Left lung (tissue), 10 donors: ENCODE results near the gene HS3ST2. TPM values are rescaled to one million over a fixed set of nuclear protein-coding genes. Genes with fewer than 3 reads are reported as not detected.
A peak's percentile ranks its signal among the peaks of the same experiment; 100 is the strongest.
"Not testable (repeated sequence)": the region's sequence is repeated elsewhere in the genome, so short reads cannot be mapped to it uniquely, and the experiment has no call there.

Experiments
- ATAC-seq: fragments of 200-7000 bp; cut with Tn5 transposase; one replicate; pipeline ENCODE4 v1.9.1; 2020; ENCODE audit warnings: moderate library complexity
- DNase-seq, 4 donors: peaks; one replicate each; pipeline ENCODE4 v3.0.0-alpha.2; 2013 to 2020
- H3K27ac ChIP-seq, 2 donors: fragments of 200-600 bp; sonication (generic) in 1 of 2; one replicate each; pipeline versions ENCODE4 v1.5.0 to v1.8.0; 2020 to 2021
- H3K27me3 ChIP-seq, 2 donors: fragments of 200-600 bp; sonication (generic) in 1 of 2; one replicate each; pipeline versions ENCODE4 v1.5.0 to v1.8.0; 2020 to 2021
- H3K36me3 ChIP-seq, 2 donors: fragments of 200-600 bp; sonication (generic) in 1 of 2; one replicate each; pipeline versions ENCODE4 v1.5.0 to v1.8.0; 2020 to 2021
- H3K4me1 ChIP-seq, 2 donors: fragments of 200-600 bp; one replicate each; pipeline ENCODE4 v1.8.0; 2021
- H3K4me3 ChIP-seq, 2 donors: fragments of 200-600 bp; sonication (generic) in 1 of 2; one replicate each; pipeline versions ENCODE4 v1.5.0 to v1.8.0; 2020 to 2021; ENCODE audit warnings: mild to moderate bottlenecking in 1 of 2
- H3K9me3 ChIP-seq, 2 donors: fragments of 200-600 bp; sonication (generic) in 1 of 2; one replicate each; pipeline versions ENCODE4 v1.5.0 to v1.8.0; 2020 to 2021
- CTCF ChIP-seq, 2 donors: fragments of 200-600 bp; sonication (generic) in 1 of 2; IDR thresholded peaks; one replicate each; pipeline versions ENCODE4 v1.5.0 to v1.8.0; 2021; ENCODE audit warnings: antibody characterized with exemption in 2 of 2
- intact Hi-C, 2 donors: fragments of 100-400 bp; cut with DNase I; formaldehyde crosslinking; loops; one replicate each; pipeline versions ENCODE4 v1.11.2 to v1.14.2; 2022
- polyA plus RNA-seq, 6 donors: library from polyadenylated mRNA; unstranded; fragments of 120-200 nt; gene quantifications; one replicate each; pipeline ENCODE4 v1.2.1, GENCODE V29; 2013; ENCODE audit not compliant: insufficient read length in 6 of 6
- total RNA-seq, 2 donors: library from RNA; stranded (reverse); fragmentation: NEBNext Ultra II Directional; extraction: Animal tissue kit (Norgen Biotek cat#: 25700); gene quantifications; one replicate each; pipeline ENCODE4 v1.2.1, GENCODE V29; 2021
- donor health status: DM: no; HTN: yes; CAD: no.
- donor health status: DM: no; HTN: no; CAD: no.

Gene HS3ST2
- total and polyA plus RNA-seq, 8 donors: 0.07 to 8.6 (median 3.2) TPM; not detected in 4

- Histone ChIP-seq H3K36me3 (no peaks in the 10 kb centered on the region), H3K27ac (no peak overlapping the region), H3K27me3 (peaks cover 26 to 63% of the 10 kb centered on the region in 2 donors), H3K9me3 (no peaks in the 10 kb centered on the region), H3K4me1 (peaks cover 0 to 16% of the 10 kb centered on the region in 2 donors), H3K4me3 (peak overlapping the region in 1 of 2 donors; percentile 10)
- ATAC-seq: no peak
- intact Hi-C loops: no loop called here
- no peak for DNase-seq
- TF ChIP-seq CTCF (IDR thresholded peaks at IDR 0.05): no peak
Observed at GRCh38 chr16:22815863-22816262, 1.9 kb downstream of the HS3ST2 start.

DNA sequence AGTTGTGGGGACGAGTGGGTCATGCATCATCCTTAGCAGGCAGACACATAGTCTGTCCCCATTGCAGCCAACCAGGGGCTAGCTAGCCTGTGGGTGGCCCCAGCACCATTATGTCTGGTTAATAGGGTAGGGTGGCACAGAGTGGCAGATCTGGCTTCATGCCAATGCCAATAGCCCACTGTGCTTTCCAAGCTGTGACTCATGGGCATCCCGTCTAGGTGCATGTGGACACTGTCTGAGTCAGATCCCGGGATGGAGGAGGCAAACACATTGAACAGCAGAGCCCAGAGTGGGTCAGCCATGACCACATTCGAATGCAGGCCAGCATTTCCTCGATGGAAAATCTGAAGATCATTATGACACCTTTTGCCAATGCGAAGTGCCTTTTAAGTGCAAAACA is 2.5 kb downstream of the HS3ST2 start:
- ATAC-seq (no peak), DNase-seq (no peak)
- H3K36me3 ChIP-seq: no peaks in the 10 kb centered on the region
- H3K27me3 ChIP-seq: peaks cover 26 to 57% of the 10 kb centered on the region in 2 donors
- no peaks in the 10 kb centered on the region for H3K9me3 ChIP-seq
- no peak overlapping the region for H3K4me3 ChIP-seq
- peaks cover 0 to 16% of the 10 kb centered on the region in 2 donors for H3K4me1 ChIP-seq
- intact Hi-C loops: no loop called here
- TF ChIP-seq CTCF (IDR thresholded peaks at IDR 0.05): no peak
- H3K27ac ChIP-seq: no peak overlapping the region

DNA sequence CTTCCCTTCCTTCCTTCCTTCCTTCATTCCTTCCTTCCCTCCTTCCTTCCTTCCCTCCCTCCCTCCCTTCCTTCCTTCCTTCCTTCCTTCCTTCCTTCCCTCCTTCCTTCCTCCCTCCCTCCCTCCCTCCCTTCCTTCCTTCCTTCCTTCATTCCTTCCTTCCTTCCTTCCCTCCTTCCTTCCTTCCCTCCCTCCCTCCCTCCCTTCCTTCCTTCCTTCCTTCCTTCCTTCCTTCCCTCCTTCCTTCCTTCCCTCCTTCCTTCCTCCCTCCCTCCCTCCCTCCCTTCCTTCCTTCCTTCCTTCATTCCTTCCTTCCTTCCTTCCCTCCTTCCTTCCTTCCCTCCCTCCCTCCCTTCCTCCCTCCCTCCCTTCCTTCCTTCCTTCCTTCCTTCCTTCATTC is 4.8 kb downstream of the HS3ST2 start:
- ATAC-seq, H3K4me3 ChIP-seq, H3K27ac ChIP-seq, intact Hi-C loops, H3K4me1 ChIP-seq, DNase-seq, H3K9me3 ChIP-seq, H3K36me3 ChIP-seq: not testable (repeated sequence)
- peaks cover 19 to 34% of the 10 kb centered on the region in 2 donors for H3K27me3 ChIP-seq

DNA sequence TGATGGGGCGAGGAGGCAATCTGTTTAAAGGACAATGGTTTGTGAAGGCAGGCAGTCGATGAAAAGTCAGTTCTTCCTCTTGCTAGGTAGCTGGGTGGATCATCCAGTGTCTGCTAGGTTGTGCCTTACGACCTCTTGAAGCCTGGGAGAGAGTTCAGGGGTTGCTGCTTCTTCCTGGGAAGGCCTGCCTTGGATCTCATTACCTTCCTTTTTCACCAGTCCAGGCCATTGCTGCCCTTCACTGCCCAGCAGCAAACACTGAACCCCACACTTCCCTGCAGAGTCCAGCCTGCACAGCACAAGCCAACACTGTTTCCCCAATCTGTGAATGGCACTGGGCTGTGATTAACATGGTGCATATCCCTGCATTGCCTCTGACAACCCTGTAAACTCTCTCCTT is 24.7 kb downstream of the HS3ST2 start:
- no peak for TF ChIP-seq CTCF (IDR thresholded peaks at IDR 0.05)
- no peak overlapping the region for H3K27ac ChIP-seq
- intact Hi-C loops: no loop called here
- H3K36me3 ChIP-seq: no peaks in the 10 kb centered on the region
- no peaks in the 10 kb centered on the region for H3K4me1 ChIP-seq
- no peak overlapping the region for H3K4me3 ChIP-seq
- H3K9me3 ChIP-seq: no peaks in the 10 kb centered on the region
- ATAC-seq (no peak), DNase-seq (no peak)
- H3K27me3 ChIP-seq: peaks cover 0 to 10% of the 10 kb centered on the region in 2 donors

DNA sequence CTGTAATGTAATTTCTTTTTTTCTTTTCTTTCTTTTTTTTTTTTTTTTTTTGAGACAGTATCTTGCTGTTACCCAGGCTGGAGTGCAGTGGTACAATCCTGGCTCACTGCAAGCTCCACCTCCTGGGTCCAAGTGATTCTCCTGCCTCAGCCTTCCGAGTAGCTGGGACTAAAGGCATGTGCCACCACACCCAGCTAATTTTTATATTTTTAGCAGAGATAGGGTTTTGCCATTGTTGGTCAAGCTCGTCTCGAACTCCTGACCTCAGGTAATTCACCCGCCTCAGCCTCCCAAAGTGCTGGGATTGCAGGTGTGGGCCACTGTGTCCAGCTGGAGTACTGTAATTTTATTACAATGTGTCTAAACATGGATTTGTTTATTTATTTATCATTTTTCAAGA is 28.1 kb downstream of the HS3ST2 start:
- H3K4me3 ChIP-seq, ATAC-seq, DNase-seq, H3K36me3 ChIP-seq, H3K9me3 ChIP-seq, H3K27ac ChIP-seq, H3K4me1 ChIP-seq, intact Hi-C loops: not testable (repeated sequence)
- H3K27me3 ChIP-seq: peaks cover 0 to 16% of the 10 kb centered on the region in 2 donors

DNA sequence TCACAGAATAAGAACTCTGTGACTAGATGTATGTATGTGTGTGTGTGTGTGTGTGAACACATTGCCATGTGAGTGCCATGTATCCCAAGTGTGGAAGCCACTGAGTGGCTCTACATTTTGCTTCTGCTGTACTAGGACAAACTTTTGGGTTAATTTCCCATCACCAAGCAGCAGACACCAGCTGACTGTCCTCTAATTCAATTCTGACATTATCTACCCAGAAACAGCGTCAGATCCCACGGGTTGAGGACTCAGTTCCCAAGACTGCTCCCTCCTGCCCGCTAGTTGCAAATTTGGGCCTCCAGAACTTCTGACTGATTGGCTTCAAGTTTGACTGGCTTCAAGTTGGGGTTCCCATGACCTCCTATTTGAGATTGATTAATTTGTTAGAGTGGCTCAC is 29.2 kb downstream of the HS3ST2 start:
- no peak for TF ChIP-seq CTCF (IDR thresholded peaks at IDR 0.05)
- no peak overlapping the region for H3K27ac ChIP-seq
- H3K4me1 ChIP-seq: no peaks in the 10 kb centered on the region
- no peak overlapping the region for H3K4me3 ChIP-seq
- intact Hi-C loops: no loop called here
- H3K27me3 ChIP-seq: peaks cover 0 to 16% of the 10 kb centered on the region in 2 donors
- DNase-seq (no peak), ATAC-seq (no peak)
- H3K36me3 ChIP-seq: no peaks in the 10 kb centered on the region
- H3K9me3 ChIP-seq: no peaks in the 10 kb centered on the region
